K562 (cell line): Measurements from ENCODE around the gene TNFAIP1.

Experiments
- ARHGAP35 ChIP-seq: fragments of 450-650 bp; IDR thresholded peaks from 2 replicates; pipeline ENCODE4 v1.6.1; 2018; ENCODE audit not compliant: partially characterized antibody
- HMG20A ChIP-seq: fragments of 450-650 bp; formaldehyde crosslinking; conservative IDR thresholded peaks from 2 replicates; pipeline ENCODE4 v1.4.0; 2020; ENCODE audit warnings: mild to moderate bottlenecking, mixed read lengths
- NR3C1 ChIP-seq: sonication (generic); formaldehyde crosslinking; IDR thresholded peaks from 2 replicates; pipeline ENCODE4 v1.8.1; 2022; ENCODE audit warnings: missing genetic modification reagents
- RAD21 ChIP-seq, 2 experiments: fragments of 250-450 bp in 1 of 2; fragments of 450-650 bp in 1 of 2; sonication (Bioruptor Pico) in 1 of 2; formaldehyde crosslinking in 1 of 2; IDR thresholded peaks in 1 of 2; conservative IDR thresholded peaks in 1 of 2; 2 replicates each; pipeline versions ENCODE4 v1.4.0 to v1.8.0; 2020 to 2022; ENCODE audit warnings: mild to moderate bottlenecking in 2 of 2, moderate library complexity in 1 of 2
- STAT6 ChIP-seq: sonication (generic); formaldehyde crosslinking; IDR thresholded peaks from 2 replicates; pipeline ENCODE4 v1.8.1; 2023; ENCODE audit warnings: mild to moderate bottlenecking, missing genetic modification reagents
- TAF1 ChIP-seq: IDR thresholded peaks from 2 replicates; pipeline ENCODE4 v1.6.1; 2011; ENCODE audit warnings: mild to moderate bottlenecking, low read length, moderate library complexity; ENCODE audit not compliant: insufficient read depth, control insufficient read depth, severe bottlenecking; ENCODE audit errors: extremely low read depth
- TAF15 ChIP-seq: fragments of 200-400 bp; formaldehyde crosslinking; IDR thresholded peaks from 2 replicates; pipeline ENCODE4 v1.6.1; 2017; ENCODE audit warnings: mild to moderate bottlenecking, low read depth, low read length, moderate library complexity
- ZFP36 ChIP-seq: fragments of 150-350 bp; IDR thresholded peaks from 2 replicates; pipeline ENCODE4 v1.6.1; 2018; ENCODE audit warnings: low read length, low read depth; ENCODE audit not compliant: partially characterized antibody
- ZNF274 ChIP-seq: IDR thresholded peaks from 2 replicates; pipeline ENCODE4 v1.6.1; 2011; ENCODE audit warnings: low read depth, mild to moderate bottlenecking, low read length, moderate library complexity, borderline replicate concordance
- TF ChIP-seq, protein P1 (sequence below): sonication (generic); formaldehyde crosslinking; IDR thresholded peaks from 2 replicates; pipeline ENCODE4 v1.9.0; 2022; ENCODE audit warnings: mild to moderate bottlenecking, missing genetic modification reagents

GRCh38 chr17:28346199-28346580 lies 10.6 kb downstream of the TNFAIP1 start:
- no peak for TF ChIP-seq ARHGAP35
- TF ChIP-seq STAT6 (CRISPR knock-in tag): no peak
- TF ChIP-seq, protein P1, sequence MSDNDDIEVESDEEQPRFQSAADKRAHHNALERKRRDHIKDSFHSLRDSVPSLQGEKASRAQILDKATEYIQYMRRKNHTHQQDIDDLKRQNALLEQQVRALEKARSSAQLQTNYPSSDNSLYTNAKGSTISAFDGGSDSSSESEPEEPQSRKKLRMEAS (CRISPR knock-in tag): no peak
- TF ChIP-seq HMG20A (CRISPR knock-in tag): no peak
- TF ChIP-seq ZNF274: no peak
- no peak for TF ChIP-seq TAF15
- no peak for TF ChIP-seq ZFP36
- TF ChIP-seq RAD21 (CRISPR knock-in tag; conservative IDR thresholded peaks at IDR 0.05 in 1 of 2, IDR thresholded peaks at IDR 0.05 in 1 of 2): no peak
- no peak for TF ChIP-seq NR3C1 (CRISPR knock-in tag)
- TF ChIP-seq TAF1: no peak
